ENCODE results near the gene MAGI2.

Gene MAGI2

GRCh38 chr7:78189762-78190161 lies 1263.7 kb downstream of the MAGI2 start:
- Mint-ChIP-seq H3K9me3 (no peaks in the 10 kb centered on the region), H3K27ac (no peak overlapping the region), H3K4me1 (no peaks in the 10 kb centered on the region), H3K36me3 (ENCODE audit: low read depth) (no peaks in the 10 kb centered on the region), H3K4me3 (no peak overlapping the region), H3K27me3 (peaks cover 6% of the 10 kb centered on the region)
- DNase-seq (no peak), ATAC-seq (no peak)

GRCh38 chr7:78185149-78185745 lies 1268.2 kb downstream of the MAGI2 start:
- no peak for DNase-seq
- H3K4me1 Mint-ChIP-seq = no peaks in the 10 kb centered on the region
- H3K27ac Mint-ChIP-seq = no peak overlapping the region
- H3K9me3 Mint-ChIP-seq = no peaks in the 10 kb centered on the region
- peaks cover 2% of the 10 kb centered on the region for H3K27me3 Mint-ChIP-seq
- no peaks in the 10 kb centered on the region for H3K36me3 Mint-ChIP-seq (ENCODE audit: low read depth)
- no peak for ATAC-seq
- H3K4me3 Mint-ChIP-seq = no peak overlapping the region

- H3K27ac Mint-ChIP-seq = no peak overlapping the region
- H3K9me3 Mint-ChIP-seq = no peaks in the 10 kb centered on the region
- no peaks in the 10 kb centered on the region for H3K4me1 Mint-ChIP-seq
- H3K4me3 Mint-ChIP-seq = no peak overlapping the region
- peaks cover 2% of the 10 kb centered on the region for H3K27me3 Mint-ChIP-seq
- no peaks in the 10 kb centered on the region for H3K36me3 Mint-ChIP-seq (ENCODE audit: low read depth)
- DNase-seq = no peak
- ATAC-seq = no peak
These were observed 1269.2 kb downstream of the MAGI2 start for GRCh38 chr7:78184299-78184698.

- no peak for DNase-seq
- Mint-ChIP-seq H3K27me3 (peaks cover 2% of the 10 kb centered on the region), H3K36me3 (ENCODE audit: low read depth) (no peaks in the 10 kb centered on the region), H3K4me1 (no peaks in the 10 kb centered on the region), H3K27ac (no peak overlapping the region), H3K9me3 (no peaks in the 10 kb centered on the region), H3K4me3 (no peak overlapping the region)
- ATAC-seq = no peak
These were observed 1273.5 kb downstream of the MAGI2 start for GRCh38 chr7:78179827-78180477.

GRCh38 chr7:78179211-78179610 lies 1274.3 kb downstream of the MAGI2 start:
- no peak overlapping the region for H3K4me3 Mint-ChIP-seq
- no peaks in the 10 kb centered on the region for H3K4me1 Mint-ChIP-seq
- peaks cover 4% of the 10 kb centered on the region for H3K27me3 Mint-ChIP-seq
- no peak overlapping the region for H3K27ac Mint-ChIP-seq
- DNase-seq = no peak
- no peaks in the 10 kb centered on the region for H3K36me3 Mint-ChIP-seq (ENCODE audit: low read depth)
- no peak for ATAC-seq
- H3K9me3 Mint-ChIP-seq = no peaks in the 10 kb centered on the region

- Mint-ChIP-seq H3K9me3 (no peaks in the 10 kb centered on the region), H3K4me1 (no peaks in the 10 kb centered on the region), H3K27me3 (peaks cover 2% of the 10 kb centered on the region), H3K36me3 (ENCODE audit: low read depth) (no peaks in the 10 kb centered on the region), H3K27ac (no peak overlapping the region), H3K4me3 (no peak overlapping the region)
- ATAC-seq (no peak), DNase-seq (no peak)
These were observed 1275.1 kb downstream of the MAGI2 start for GRCh38 chr7:78178319-78178718.

DNA sequence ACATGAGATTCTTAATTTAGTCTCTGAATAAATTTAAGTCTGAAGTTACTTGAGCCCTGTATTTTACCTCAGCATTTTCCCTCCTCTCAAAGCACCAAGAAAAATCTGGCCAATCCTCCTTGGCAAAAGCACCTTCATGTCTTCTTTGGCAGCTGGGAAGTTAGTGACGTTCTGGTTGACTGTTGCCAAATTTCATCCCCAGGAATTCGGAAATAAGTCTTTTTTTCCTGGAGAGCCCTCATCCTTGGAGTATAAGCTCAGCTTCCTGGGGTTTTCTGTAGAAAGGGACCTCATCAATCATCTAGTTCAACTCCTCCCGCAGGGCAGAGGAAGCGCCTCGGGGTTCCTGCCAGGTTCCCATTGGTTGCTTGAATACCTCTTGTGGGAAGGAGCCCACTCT lies 1277.3 kb downstream of the MAGI2 start:
- H3K4me3 Mint-ChIP-seq = no peak overlapping the region
- no peak for ATAC-seq
- no peaks in the 10 kb centered on the region for H3K36me3 Mint-ChIP-seq (ENCODE audit: low read depth)
- no peak overlapping the region for H3K27ac Mint-ChIP-seq
- no peak for DNase-seq
- H3K27me3 Mint-ChIP-seq = peaks cover 2% of the 10 kb centered on the region
- no peaks in the 10 kb centered on the region for H3K4me1 Mint-ChIP-seq
- H3K9me3 Mint-ChIP-seq = no peaks in the 10 kb centered on the region

DNA sequence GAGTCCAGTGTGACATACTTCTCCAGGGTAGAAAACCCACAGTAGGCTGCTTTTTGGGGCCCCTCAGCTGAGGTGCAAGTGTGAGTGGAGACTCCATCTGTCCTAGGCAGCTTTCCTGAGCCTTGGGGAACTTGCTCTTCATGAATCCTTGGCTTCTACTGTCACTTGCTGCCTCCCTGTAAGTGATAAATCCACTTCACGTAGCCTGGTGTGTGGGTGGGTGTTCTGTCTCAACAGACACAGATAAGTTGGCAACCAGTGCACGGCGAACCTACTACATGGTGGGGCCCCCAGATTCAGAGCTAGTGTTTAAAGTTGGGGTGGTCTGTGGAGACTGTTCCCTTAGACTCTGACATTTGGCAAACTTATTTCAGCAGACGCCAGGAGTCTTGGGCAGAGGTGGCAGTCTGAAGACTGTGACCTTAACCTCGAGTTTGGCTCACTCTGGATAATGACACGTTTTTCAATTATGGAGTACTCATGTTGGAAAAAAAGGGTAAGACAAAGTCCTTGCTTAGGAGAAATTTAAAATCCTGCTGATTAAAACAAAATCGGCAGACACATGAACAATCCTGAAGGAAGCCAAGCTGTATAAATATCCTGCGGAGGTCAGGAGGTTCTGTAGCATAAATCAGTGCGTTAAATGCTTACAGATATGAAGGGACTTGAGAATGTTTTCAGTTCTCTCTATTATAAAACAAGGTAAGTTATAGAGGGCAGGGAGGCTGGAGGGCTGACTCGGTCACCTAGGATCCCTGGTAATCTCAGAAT lies 1278.0 kb downstream of the MAGI2 start:
- H3K4me3 Mint-ChIP-seq = no peak overlapping the region
- no peaks in the 10 kb centered on the region for H3K36me3 Mint-ChIP-seq (ENCODE audit: low read depth)
- H3K9me3 Mint-ChIP-seq = no peaks in the 10 kb centered on the region
- H3K27me3 Mint-ChIP-seq = peaks cover 2% of the 10 kb centered on the region
- DNase-seq (no peak), ATAC-seq (no peak)
- H3K4me1 Mint-ChIP-seq = no peaks in the 10 kb centered on the region
- no peak overlapping the region for H3K27ac Mint-ChIP-seq

- Mint-ChIP-seq H3K9me3 (no peaks in the 10 kb centered on the region), H3K36me3 (ENCODE audit: low read depth) (no peaks in the 10 kb centered on the region), H3K27me3 (peaks cover 2% of the 10 kb centered on the region)
These were observed 1279.8 kb downstream of the MAGI2 start for GRCh38 chr7:78173666-78174065.

GRCh38 chr7:78172933-78173591 lies 1280.4 kb downstream of the MAGI2 start:
- ATAC-seq (no peak), DNase-seq (no peak)
- no peak overlapping the region for H3K27ac Mint-ChIP-seq
- no peak overlapping the region for H3K4me3 Mint-ChIP-seq
- H3K36me3 Mint-ChIP-seq (ENCODE audit: low read depth) = no peaks in the 10 kb centered on the region
- H3K4me1 Mint-ChIP-seq = no peaks in the 10 kb centered on the region
- H3K27me3 Mint-ChIP-seq = peaks cover 2% of the 10 kb centered on the region
- H3K9me3 Mint-ChIP-seq = no peaks in the 10 kb centered on the region

More at GRCh38 chr7:78173666-78174065, 1279.8 kb downstream of the MAGI2 start:
- H3K4me1 Mint-ChIP-seq = no peaks in the 10 kb centered on the region
- ATAC-seq (no peak), DNase-seq (no peak)
- H3K4me3 Mint-ChIP-seq = no peak overlapping the region
- H3K27ac Mint-ChIP-seq = no peak overlapping the region

GRCh38 chr7:78172267-78172757 lies 1281.2 kb downstream of the MAGI2 start:
- H3K4me3 Mint-ChIP-seq = no peak overlapping the region
- ATAC-seq (no peak), DNase-seq (no peak)
- peaks cover 2% of the 10 kb centered on the region for H3K27me3 Mint-ChIP-seq
- H3K4me1 Mint-ChIP-seq = no peaks in the 10 kb centered on the region
- H3K36me3 Mint-ChIP-seq (ENCODE audit: low read depth) = no peaks in the 10 kb centered on the region
- no peaks in the 10 kb centered on the region for H3K9me3 Mint-ChIP-seq
- H3K27ac Mint-ChIP-seq = no peak overlapping the region

GRCh38 chr7:78171398-78171797 lies 1282.1 kb downstream of the MAGI2 start:
- H3K9me3 Mint-ChIP-seq = no peaks in the 10 kb centered on the region
- H3K27ac Mint-ChIP-seq = no peak overlapping the region
- DNase-seq (no peak), ATAC-seq (no peak)
- peaks cover 2% of the 10 kb centered on the region for H3K27me3 Mint-ChIP-seq
- H3K36me3 Mint-ChIP-seq (ENCODE audit: low read depth) = no peaks in the 10 kb centered on the region
- H3K4me1 Mint-ChIP-seq = no peaks in the 10 kb centered on the region
- no peak overlapping the region for H3K4me3 Mint-ChIP-seq

- DNase-seq = no peak
- Mint-ChIP-seq H3K4me1 (no peaks in the 10 kb centered on the region), H3K27me3 (peaks cover 2% of the 10 kb centered on the region), H3K36me3 (ENCODE audit: low read depth) (no peaks in the 10 kb centered on the region), H3K27ac (no peak overlapping the region), H3K4me3 (no peak overlapping the region), H3K9me3 (no peaks in the 10 kb centered on the region)
- ATAC-seq = no peak
These were observed 1282.7 kb downstream of the MAGI2 start for GRCh38 chr7:78170815-78171214.

- Mint-ChIP-seq H3K36me3 (ENCODE audit: low read depth) (no peaks in the 10 kb centered on the region), H3K27ac (no peak overlapping the region), H3K4me1 (no peaks in the 10 kb centered on the region), H3K9me3 (no peaks in the 10 kb centered on the region), H3K27me3 (peaks cover 2% of the 10 kb centered on the region), H3K4me3 (no peak overlapping the region)
- ATAC-seq (no peak), DNase-seq (no peak)
These were observed 1283.5 kb downstream of the MAGI2 start for GRCh38 chr7:78169992-78170391.

Data from activated naive CD8-positive, alpha-beta T cell treated with anti-CD3 and anti-CD28 coated beads, Interleukin-2, amount 50 U/mL, for 24 hours (primary cell).